Ishikawa (cell line): ENCODE results near the gene VEGFC.

Source experiments
- EP300 ChIP-seq: IDR thresholded peaks from 2 replicates; pipeline ENCODE4 v1.6.1; 2012; ENCODE audit warnings: borderline replicate concordance
- TAF1 ChIP-seq: IDR thresholded peaks from 2 replicates; pipeline ENCODE4 v1.6.1; 2012; ENCODE audit warnings: low read depth, mild to moderate bottlenecking
- TEAD4 ChIP-seq: IDR thresholded peaks from 2 replicates; pipeline ENCODE4 v1.6.1; 2012
- TF ChIP-seq, protein P1 (sequence below): IDR thresholded peaks from 2 replicates; pipeline ENCODE4 v1.6.1; 2012

DNA sequence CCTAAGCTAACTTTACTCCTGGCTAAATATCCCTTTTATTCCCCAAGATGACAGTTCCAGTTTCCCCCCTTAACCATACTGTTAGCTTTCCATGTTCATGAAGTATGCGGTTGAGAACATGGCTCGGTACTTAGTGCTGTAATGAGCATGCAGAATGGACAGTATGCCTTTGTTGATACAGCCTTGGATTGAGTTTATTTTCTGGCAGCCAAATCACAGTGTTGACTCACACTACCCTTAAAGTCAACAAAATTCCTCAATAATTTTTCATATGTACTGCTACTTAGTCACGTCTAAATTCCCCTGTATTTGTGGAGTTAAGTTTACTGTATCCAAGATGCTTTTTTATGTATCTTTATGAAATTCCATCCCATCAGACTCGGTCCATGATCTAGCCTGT lies 1.4 kb upstream of the VEGFC start:
- TF ChIP-seq, protein P1, sequence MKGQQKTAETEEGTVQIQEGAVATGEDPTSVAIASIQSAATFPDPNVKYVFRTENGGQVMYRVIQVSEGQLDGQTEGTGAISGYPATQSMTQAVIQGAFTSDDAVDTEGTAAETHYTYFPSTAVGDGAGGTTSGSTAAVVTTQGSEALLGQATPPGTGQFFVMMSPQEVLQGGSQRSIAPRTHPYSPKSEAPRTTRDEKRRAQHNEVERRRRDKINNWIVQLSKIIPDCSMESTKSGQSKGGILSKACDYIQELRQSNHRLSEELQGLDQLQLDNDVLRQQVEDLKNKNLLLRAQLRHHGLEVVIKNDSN: no peak
- TF ChIP-seq TAF1 (no peak), TEAD4 (no peak), EP300 (no peak)
